Erythroblast (primary cell): ENCODE measurements around the gene FAM163B.

Source experiments
- GATA1 ChIP-seq: IDR thresholded peaks from 2 replicates; pipeline ENCODE4 v1.6.1; 2011; ENCODE audit warnings: low read depth, mild to moderate bottlenecking, control low read depth, low read length, moderate library complexity
- POLR2A ChIP-seq: IDR thresholded peaks from 2 replicates; pipeline ENCODE4 v1.6.1; 2011; ENCODE audit warnings: mild to moderate bottlenecking, low read length

- no peak for TF ChIP-seq POLR2A
- no peak for TF ChIP-seq GATA1
Measured at GRCh38 chr9:133585481-133586351, 23.5 kb downstream of the FAM163B start.
